H1 (cell line): ENCODE measurements around the gene ARMH3. TPM values are rescaled to one million over a fixed set of nuclear protein-coding genes. Genes with fewer than 3 reads are reported as not detected.

ENCODE experiments used
- CTCF ChIA-PET: fragments of 300-600 bp; sonication (Branson Sonifier 250); formaldehyde crosslinking; loops from one replicate; lab custom pipeline; 2021; ENCODE audit not compliant: partially characterized antibody; lab: Charles Lee
- POLR2A ChIA-PET: fragments of 300-600 bp; sonication (Branson Sonifier 250); formaldehyde crosslinking; loops from one replicate; lab custom pipeline; 2021; ENCODE audit warnings: inconsistent platforms; ENCODE audit not compliant: partially characterized antibody; lab: Charles Lee
- DNase-seq, 2 experiments: peaks; one replicate each; pipeline versions ENCODE4 v3.0.0 to v3.0.0-alpha.2; 2010 to 2022; ENCODE audit warnings: low spot score in 2 of 2, low read depth in 1 of 2, mixed read lengths in 1 of 2
- FAIRE-seq: peaks from 2 replicates; lab custom pipeline; 2011; peaks lifted over from hg19 to GRCh38; lab: Jason Lieb, UNC
- H2AFZ ChIP-seq: 2 replicates; pipeline ENCODE4 v1.8.1; 2012; ENCODE audit warnings: low read length, inconsistent platforms
- H2AK5ac ChIP-seq: 2 replicates; pipeline ENCODE4 v1.6.1; 2013; ENCODE audit warnings: low read depth, low read length
- H2BK120ac ChIP-seq: replicated peaks from 2 replicates; pipeline ENCODE3; 2013; ENCODE audit warnings: low read depth, low read length, inconsistent platforms
- H2BK12ac ChIP-seq: 2 replicates; pipeline ENCODE4 v1.6.1; 2013; ENCODE audit warnings: low read depth, low read length
- H2BK15ac ChIP-seq: 2 replicates; pipeline ENCODE4 v1.6.1; 2013; ENCODE audit warnings: low read length
- H2BK20ac ChIP-seq: 2 replicates; pipeline ENCODE4 v1.6.1; 2013; ENCODE audit warnings: low read length
- H2BK5ac ChIP-seq: 2 replicates; pipeline ENCODE4 v1.6.1; 2013; ENCODE audit warnings: low read depth, low read length
- H3K14ac ChIP-seq: 2 replicates; pipeline ENCODE4 v1.6.1; 2013; ENCODE audit warnings: inconsistent platforms; ENCODE audit not compliant: insufficient read length
- H3K18ac ChIP-seq: 2 replicates; pipeline ENCODE4 v1.6.1; 2013; ENCODE audit warnings: low read length; ENCODE audit errors: extremely low read depth
- H3K23ac ChIP-seq: 2 replicates; pipeline ENCODE4 v1.6.1; 2013; ENCODE audit warnings: inconsistent platforms; ENCODE audit not compliant: insufficient read length
- H3K23me2 ChIP-seq: 2 replicates; pipeline ENCODE4 v1.6.1; 2013; ENCODE audit warnings: low read depth, low read length
- H3K27ac ChIP-seq: 2 replicates; pipeline ENCODE4 v1.6.1; 2011; ENCODE audit warnings: low read depth, low read length, inconsistent platforms
- H3K27me3 ChIP-seq, 4 experiments: replicated peaks in 1 of 4; 1 replicate in 1 of 4; 2 replicates in 3 of 4; pipeline versions ENCODE4 v1.6.1 to v1.8.1; 2011 to 2013; ENCODE audit warnings: low read length in 3 of 4, mild to moderate bottlenecking in 3 of 4, inconsistent platforms in 2 of 4, mixed read lengths in 2 of 4, moderate library complexity in 1 of 4; ENCODE audit not compliant: control insufficient read depth in 3 of 4, insufficient read depth in 3 of 4; ENCODE audit errors: extremely low read depth in 1 of 4
- H3K36me3 ChIP-seq, 4 experiments: 2 replicates each; pipeline versions ENCODE4 v1.6.1 to v1.8.1; 2011 to 2013; ENCODE audit warnings: mild to moderate bottlenecking in 4 of 4, low read length in 3 of 4, moderate library complexity in 2 of 4, control low read depth in 1 of 4, inconsistent platforms in 1 of 4; ENCODE audit not compliant: insufficient read depth in 4 of 4, control insufficient read depth in 2 of 4
- H3K4ac ChIP-seq: replicated peaks from 2 replicates; pipeline ENCODE3; 2013; ENCODE audit warnings: low read length, low read depth, mixed read lengths, inconsistent platforms; ENCODE audit not compliant: insufficient read length
- H3K4me1 ChIP-seq, 4 experiments: replicated peaks in 1 of 4; 1 replicate in 1 of 4; 2 replicates in 3 of 4; pipeline versions ENCODE4 v1.6.1 to v1.8.1; 2011 to 2013; ENCODE audit warnings: low read length in 3 of 4, inconsistent platforms in 2 of 4, mixed read lengths in 1 of 4; ENCODE audit not compliant: insufficient read depth in 4 of 4, control insufficient read depth in 3 of 4
- H3K4me2 ChIP-seq, 2 experiments: 2 replicates each; pipeline versions ENCODE4 v1.6.1 to v1.8.1; 2011 to 2013; ENCODE audit warnings: low read depth in 2 of 2, low read length in 2 of 2, control low read depth in 1 of 2, inconsistent platforms in 1 of 2, mild to moderate bottlenecking in 1 of 2; ENCODE audit not compliant: insufficient read depth in 1 of 2
- H3K4me3 ChIP-seq, 4 experiments: fragments of 200-600, 300-600 bp in 1 of 4; sonication (generic), shearing (Covaris generic), sonication (Bioruptor Twin) in 1 of 4; 2 replicates each; pipeline versions ENCODE4 v1.5.1 to v1.8.1; 2011 to 2016; ENCODE audit warnings: low read length in 4 of 4, low read depth in 3 of 4, control low read depth in 2 of 4, inconsistent platforms in 2 of 4, mild to moderate bottlenecking in 2 of 4, mixed read lengths in 1 of 4, moderate library complexity in 1 of 4; ENCODE audit not compliant: insufficient read depth in 2 of 4; ENCODE audit errors: extremely low read depth in 1 of 4
- H3K56ac ChIP-seq: replicated peaks from 2 replicates; pipeline ENCODE3; 2013; ENCODE audit warnings: low read depth, mild to moderate bottlenecking, mixed read lengths, low read length, inconsistent platforms; ENCODE audit not compliant: insufficient read length
- H3K79me1 ChIP-seq: 2 replicates; pipeline ENCODE4 v1.6.1; 2013; ENCODE audit warnings: low read depth, low read length, control low read depth
- H3K79me2 ChIP-seq, 2 experiments: 2 replicates each; pipeline versions ENCODE4 v1.6.1 to v1.8.1; 2012 to 2013; ENCODE audit warnings: low read length in 2 of 2, mild to moderate bottlenecking in 2 of 2, inconsistent platforms in 1 of 2; ENCODE audit not compliant: insufficient read depth in 2 of 2, control insufficient read depth in 1 of 2
- H3K9ac ChIP-seq, 4 experiments: replicated peaks in 1 of 4; 1 replicate in 1 of 4; 2 replicates in 3 of 4; pipeline versions ENCODE4 v1.6.1 to v1.8.1; 2011 to 2013; ENCODE audit warnings: low read depth in 3 of 4, low read length in 3 of 4, control low read depth in 2 of 4, mild to moderate bottlenecking in 2 of 4, moderate library complexity in 2 of 4, inconsistent platforms in 1 of 4; ENCODE audit errors: extremely low read depth in 1 of 4
- H3K9me3 ChIP-seq, 2 experiments: 2 replicates each; pipeline versions ENCODE4 v1.6.1 to v1.8.1; 2012 to 2013; ENCODE audit warnings: mild to moderate bottlenecking in 2 of 2, moderate library complexity in 2 of 2, control low read depth in 1 of 2, inconsistent platforms in 1 of 2, low read depth in 1 of 2, low read length in 1 of 2, mixed read lengths in 1 of 2; ENCODE audit not compliant: insufficient read depth in 2 of 2
- H4K20me1 ChIP-seq, 2 experiments: replicated peaks in 1 of 2; 2 replicates each; pipeline versions ENCODE3 to v1.8.1; 2011 to 2013; ENCODE audit warnings: inconsistent platforms in 2 of 2, low read length in 2 of 2, mild to moderate bottlenecking in 1 of 2; ENCODE audit not compliant: insufficient read depth in 2 of 2, control insufficient read depth in 1 of 2
- H4K5ac ChIP-seq: 2 replicates; pipeline ENCODE4 v1.6.1; 2013; ENCODE audit warnings: low read length, low read depth, mixed read lengths, inconsistent platforms; ENCODE audit not compliant: insufficient read length
- H4K8ac ChIP-seq: 2 replicates; pipeline ENCODE4 v1.8.0; 2013; ENCODE audit warnings: mild to moderate bottlenecking, moderate library complexity, low read length, inconsistent platforms; ENCODE audit not compliant: insufficient read depth; ENCODE audit errors: extremely low read depth
- H4K91ac ChIP-seq: replicated peaks from 2 replicates; pipeline ENCODE3; 2013; ENCODE audit warnings: low read length, mixed read lengths, inconsistent platforms; ENCODE audit not compliant: insufficient read length
- E2F6 ChIP-seq: IDR thresholded peaks from 2 replicates; pipeline ENCODE4 v1.6.1; 2012; ENCODE audit warnings: inconsistent platforms
- FOSL1 ChIP-seq: IDR thresholded peaks from 2 replicates; pipeline ENCODE4 v1.6.1; 2011; ENCODE audit warnings: mild to moderate bottlenecking, low read depth, low read length, moderate library complexity; ENCODE audit not compliant: insufficient read depth
- HDAC6 ChIP-seq: IDR thresholded peaks from one replicate; pipeline ENCODE4 v1.7.1; 2012; ENCODE audit warnings: low read depth, mild to moderate bottlenecking, inconsistent platforms, low read length, moderate library complexity
- JUN ChIP-seq: IDR thresholded peaks from 2 replicates; pipeline ENCODE4 v1.6.1; 2011; ENCODE audit warnings: low read depth, mild to moderate bottlenecking, improper control_type of control experiment, low read length
- NRF1 ChIP-seq: IDR thresholded peaks from 2 replicates; pipeline ENCODE4 v1.6.1; 2011; ENCODE audit warnings: mild to moderate bottlenecking, low read depth, low read length, improper control_type of control experiment
- POLR2A ChIP-seq, 2 experiments: IDR thresholded peaks; 1 replicate in 1 of 2; 2 replicates in 1 of 2; pipeline ENCODE4 v1.6.1; 2011; ENCODE audit warnings: low read depth in 2 of 2, low read length in 2 of 2, mild to moderate bottlenecking in 2 of 2; ENCODE audit errors: control extremely low read depth in 1 of 2
- RBBP5 ChIP-seq: IDR thresholded peaks from 2 replicates; pipeline ENCODE4 v1.7.1; 2012; ENCODE audit warnings: low read depth, mild to moderate bottlenecking, inconsistent platforms, low read length, moderate library complexity, borderline replicate concordance
- SAP30 ChIP-seq: fragments of 300-600 bp; sonication (generic); IDR thresholded peaks from 2 replicates; pipeline ENCODE4 v1.7.1; 2012; ENCODE audit warnings: low read length, moderate library complexity, mild to moderate bottlenecking, inconsistent platforms; ENCODE audit not compliant: insufficient read depth, insufficient replicate concordance
- TCF12 ChIP-seq: IDR thresholded peaks from 2 replicates; pipeline ENCODE4 v1.6.1; 2011; ENCODE audit warnings: low read depth, mild to moderate bottlenecking, low read length
- WGBS, 2 experiments: shearing (Covaris generic) in 1 of 2; methylation state at CpG; one replicate each; pipeline versions ENCODE4 v1.1.6 to v1.1.7; 2013 to 2015; ENCODE audit warnings: low lambda C conversion rate in 2 of 2, mixed read lengths in 2 of 2, inconsistent platforms in 1 of 2, low coverage in 1 of 2, missing lambda C conversion rate in 1 of 2; ENCODE audit not compliant: insufficient replicate concordance in 2 of 2, insufficient coverage in 1 of 2, insufficient read length in 1 of 2; ENCODE audit errors: extremely low coverage in 1 of 2, missing lambda C conversion rate in 1 of 2; 5-methylcytosine and 5-hydroxymethylcytosine counted together
- polyA plus RNA-seq, 7 experiments: library from polyadenylated mRNA; depleted of rRNA in 3 of 7; stranded (reverse) in 5 of 7; unstranded in 2 of 7; fragments of >200 nt in 5 of 7; fragments of 200-250 nt in 2 of 7; gene quantifications; 1 replicate in 5 of 7; 2 replicates in 1 of 7; 4 replicates in 1 of 7; pipeline versions ENCODE4 v1.2.1 to v1.2.3, GENCODE V29; 2011 to 2013; ENCODE audit warnings: missing spikeins in 2 of 7, mixed read lengths in 2 of 7
- total RNA-seq: library from RNA; stranded (reverse); fragmentation: NEBNext Ultra II Directional; extraction: Animal tissue kit (Norgen Biotek cat#: 25700); gene quantifications from 2 replicates; pipeline ENCODE4 v1.2.1, GENCODE V29; 2021

The ARMH3 gene
- total and polyA plus RNA-seq, 2 of the 8 experiments (the other 6 are each of a cell fraction or from before 2014, with no cell fraction given) = 11.6 to 18.3 TPM

- TF ChIP-seq HDAC6 (no peak), POLR2A (IDR thresholded peaks at IDR 0.05; ENCODE audit: control extremely low read depth in 1 of 2, low read depth in 2 of 2, low read length in 2 of 2) (no peak), E2F6 (no peak), NRF1 (no peak), TCF12 (no peak), FOSL1 (no peak), SAP30 (no peak), RBBP5 (no peak), JUN (no peak)
- Histone ChIP-seq H2BK12ac (no peak overlapping the region), H3K9me3 (no peaks in the 10 kb centered on the region), H3K4ac (no peak overlapping the region), H4K20me1 (peaks cover 4 to 17% of the 10 kb centered on the region in 2 experiments), H2AFZ (no peak overlapping the region), H3K27ac (no peak overlapping the region), H3K23ac (no peak overlapping the region), H3K79me1 (peaks cover 2% of the 10 kb centered on the region; the same call in 1 of the 2 replicates), H3K79me2 (no peaks in the 10 kb centered on the region), H2AK5ac (no peak overlapping the region), H3K14ac (no peak overlapping the region), H3K4me2 (no peak overlapping the region), H3K9ac (no peak overlapping the region), H3K36me3 (no peaks in the 10 kb centered on the region; a peak in 1 of 8 replicates), H4K8ac (no peak overlapping the region), H3K23me2 (peaks cover 13% of the 10 kb centered on the region), H3K27me3 (no peaks in the 10 kb centered on the region), H3K4me1 (peaks cover 12 to 25% (median 17%) of the 10 kb centered on the region in 4 experiments), H4K5ac (no peak overlapping the region), H3K56ac (no peak overlapping the region), H2BK20ac (no peak overlapping the region), H4K91ac (no peak overlapping the region), H2BK5ac (no peak overlapping the region), H2BK120ac (no peak overlapping the region), H2BK15ac (no peak overlapping the region), H3K4me3 (no peak overlapping the region), H3K18ac (no peak overlapping the region)
- POLR2A ChIA-PET = interaction anchor here (9.8 kb wide), 1 partner anchor 15 kb away, joined by 100 read pairs; the partner anchor contains the start of gene OGA
- FAIRE-seq (no peak), DNase-seq (no peak)
- CTCF ChIA-PET = interaction anchor here (0.6 to 4.3 kb wide), 6 partner anchors 9 to 768 kb away, joined by 3 to 24 read pairs (median 4); no protein-coding TSS in a partner anchor
- WGBS, 2 experiments = 79% methylated on average over 3 of the region's 4 CpGs; no CpG with 5 or more reads in 1 of the 2 experiments
These were observed 223.6 kb downstream of the ARMH3 start for GRCh38 chr10:101832325-101832771.
